Measurements from ENCODE around the gene RGS6. TPM values are rescaled to one million over a fixed set of nuclear protein-coding genes. Genes with fewer than 3 reads are reported as not detected.
A peak's percentile ranks its signal among the peaks of the same experiment; 100 is the strongest.
"Not testable (repeated sequence)": the region's sequence is repeated elsewhere in the genome, so short reads cannot be mapped to it uniquely, and the experiment has no call there.

The RGS6 gene
- under 1 TPM; 0.43 to 0.78 TPM for total RNA-seq
- long read RNA-seq, result 0 reads

DNA sequence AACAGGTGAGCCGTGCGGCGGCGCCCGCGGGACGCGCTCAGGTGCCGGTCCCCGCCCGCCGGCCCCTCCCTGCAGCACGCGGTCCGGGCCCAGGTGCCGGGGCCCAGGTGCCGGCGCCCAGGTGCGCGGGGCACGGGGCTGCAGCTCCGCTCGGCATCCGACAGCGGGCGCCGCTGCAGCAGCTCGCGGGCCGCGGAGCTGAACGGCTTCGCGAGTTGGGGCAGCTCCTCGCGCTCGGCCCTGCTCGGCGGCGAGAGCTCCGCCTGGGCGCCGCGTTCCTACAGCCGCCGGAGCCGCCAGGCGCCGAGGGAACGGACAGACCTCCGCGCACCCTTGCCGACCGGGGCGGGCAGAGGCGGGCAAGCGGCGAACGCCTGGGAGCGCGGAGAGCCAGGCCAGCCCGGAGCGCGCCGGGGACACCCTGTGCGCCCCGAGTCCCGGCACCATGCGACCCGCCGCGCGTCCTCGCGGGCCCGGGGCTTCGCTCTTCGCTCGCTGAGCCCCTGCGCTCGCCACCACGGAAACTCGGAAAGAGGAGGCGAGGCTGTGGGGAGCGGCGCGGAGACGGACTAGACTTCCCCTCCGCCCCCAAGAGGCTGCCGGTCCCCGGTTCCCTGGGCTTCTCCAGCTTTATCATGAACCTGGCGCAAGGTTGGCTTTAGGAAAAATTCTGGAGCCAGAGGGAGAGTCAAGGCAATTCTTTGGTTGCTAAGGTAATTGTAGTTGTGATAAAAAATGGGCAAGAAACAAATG, at the start of gene RGS6:
Gene RGS6 (plus strand): TSS at position 201 of the 753 bp plus-strand sequence.
- ATAC-seq (peak; percentile 99), DNase-seq (peak in 1 of 2 donors; percentile 43)
- intact Hi-C loops (cut with DNase I, micrococcal nuclease), result no loop called here

DNA sequence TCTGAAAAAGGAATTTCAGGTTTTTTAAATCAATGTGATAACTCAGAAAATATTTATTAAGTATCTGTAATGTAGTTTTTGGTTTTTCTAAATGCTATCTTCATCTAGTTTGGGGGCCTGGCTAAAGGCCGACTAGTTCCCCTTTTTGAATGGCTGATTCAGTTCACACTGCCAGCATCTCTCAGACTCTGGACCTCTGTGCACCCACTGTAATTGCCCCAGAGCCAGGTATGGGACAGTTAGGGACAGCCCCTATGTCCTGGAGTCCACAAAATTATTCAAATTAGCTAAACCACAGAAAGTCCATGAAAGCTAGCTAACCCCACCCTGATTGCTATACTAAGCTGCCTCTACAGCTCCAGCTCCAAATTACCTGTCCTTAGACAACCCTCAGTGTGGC, 49.1 kb upstream of the RGS6 start:
- intact Hi-C loops (cut with DNase I, micrococcal nuclease), result no loop called here
- ATAC-seq (no peak), DNase-seq (no peak)

GRCh38 chr14:71885301-71885700, 46.9 kb upstream of the RGS6 start:
- intact Hi-C loops (cut with DNase I, micrococcal nuclease), result no loop called here
- DNase-seq, result no peak
- no peak for ATAC-seq

GRCh38 chr14:71887802-71888201, 44.4 kb upstream of the RGS6 start:
- intact Hi-C loops (cut with DNase I, micrococcal nuclease); ATAC-seq; DNase-seq: not testable (repeated sequence)

DNA sequence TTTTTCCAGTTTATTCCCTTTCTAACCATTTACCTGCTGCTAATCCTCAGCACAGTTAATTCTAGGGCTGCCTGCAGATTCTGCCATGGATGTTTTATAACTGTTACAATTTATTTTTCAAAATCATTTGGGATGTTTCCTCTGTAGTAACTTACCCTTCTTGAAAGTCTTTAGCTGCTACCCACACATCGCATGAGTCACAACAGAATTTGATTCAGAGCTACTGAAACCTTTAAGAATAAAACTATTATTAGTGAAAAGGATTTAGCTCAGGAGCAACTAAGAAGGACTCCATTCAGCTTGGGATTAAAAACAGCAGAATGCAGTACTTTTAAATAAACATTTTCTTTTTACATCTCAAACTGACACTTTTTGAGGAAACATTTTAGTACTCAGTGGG, 41.7 kb upstream of the RGS6 start:
- ATAC-seq (no peak), DNase-seq (no peak)
- intact Hi-C loops (cut with DNase I, micrococcal nuclease), result no loop called here

DNA sequence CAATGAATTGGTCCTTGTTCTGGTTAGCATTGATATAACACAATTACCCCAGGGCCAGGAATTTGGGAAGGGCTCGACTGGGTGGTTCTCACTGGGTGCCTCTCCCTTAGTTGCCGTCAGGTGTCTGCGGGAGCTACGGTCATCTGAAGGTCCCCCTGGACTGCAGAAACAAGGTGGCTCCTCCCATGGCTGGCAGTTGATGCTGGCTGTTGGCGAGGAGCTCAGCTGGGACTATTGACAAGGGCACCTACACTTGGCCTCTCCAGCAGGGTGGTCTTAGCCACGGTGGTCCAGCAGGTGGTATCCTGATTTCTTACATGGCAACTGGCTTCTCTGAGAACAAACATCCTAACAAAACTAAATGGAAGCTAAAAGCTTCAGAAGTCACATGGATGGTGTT, 41.0 kb upstream of the RGS6 start:
- DNase-seq, result no peak
- intact Hi-C loops (cut with DNase I, micrococcal nuclease), result no loop called here

DNA sequence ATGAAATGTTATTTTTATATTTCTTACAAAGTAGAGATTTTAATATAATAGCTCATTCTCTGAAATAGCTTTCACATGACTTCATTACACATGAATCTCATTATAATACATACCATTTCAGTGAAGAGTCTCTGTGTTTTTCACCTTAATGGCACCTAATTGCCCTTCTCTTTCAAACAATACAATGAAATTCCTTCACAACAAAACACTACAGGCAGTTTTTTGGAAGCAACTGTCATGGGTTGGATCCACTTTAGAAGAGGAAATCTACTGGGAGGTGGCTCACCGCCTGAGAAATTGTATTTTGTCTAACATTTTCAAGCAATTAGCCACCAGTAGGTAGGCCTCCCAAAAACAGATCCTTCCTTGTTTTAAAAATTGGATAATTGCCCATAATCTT, 40.3 kb upstream of the RGS6 start:
- no peak for ATAC-seq

More for the DNA sequence above, 41.0 kb upstream of the RGS6 start:
- ATAC-seq, result no peak

GRCh38 chr14:71905031-71905430, 27.2 kb upstream of the RGS6 start:
- DNase-seq, result no peak
- no peak for ATAC-seq

More for the DNA sequence above, 40.3 kb upstream of the RGS6 start:
- intact Hi-C loops (cut with DNase I, micrococcal nuclease), result no loop called here
- no peak for DNase-seq

DNA sequence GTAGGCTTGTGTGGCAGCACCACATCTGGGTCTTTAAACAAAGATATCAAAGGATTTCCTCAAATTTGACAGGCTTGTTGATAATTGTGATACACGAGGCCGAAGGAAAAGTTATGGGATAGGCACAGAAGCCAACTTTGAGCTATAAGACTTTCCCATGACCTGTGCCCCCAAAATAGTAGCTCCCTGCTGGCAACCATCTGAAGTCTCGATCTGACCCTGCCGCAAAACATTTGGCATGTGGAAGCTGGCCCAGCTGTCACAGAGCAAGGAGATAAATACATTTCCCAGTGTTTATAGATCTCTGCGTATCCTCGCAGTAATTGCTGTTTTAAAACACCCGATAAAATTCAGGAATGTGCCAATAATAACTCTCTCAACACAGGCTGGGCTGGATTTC, 26.4 kb upstream of the RGS6 start:
- DNase-seq (no peak), ATAC-seq (no peak)
- intact Hi-C loops (cut with DNase I, micrococcal nuclease), result no loop called here

More at GRCh38 chr14:71905031-71905430, 27.2 kb upstream of the RGS6 start:
- intact Hi-C loops (cut with DNase I, micrococcal nuclease), result no loop called here

GRCh38 chr14:71907793-71908515, 24.3 kb upstream of the RGS6 start:
- DNase-seq (no peak), ATAC-seq (no peak)
- intact Hi-C loops (cut with DNase I, micrococcal nuclease), result no loop called here

DNA sequence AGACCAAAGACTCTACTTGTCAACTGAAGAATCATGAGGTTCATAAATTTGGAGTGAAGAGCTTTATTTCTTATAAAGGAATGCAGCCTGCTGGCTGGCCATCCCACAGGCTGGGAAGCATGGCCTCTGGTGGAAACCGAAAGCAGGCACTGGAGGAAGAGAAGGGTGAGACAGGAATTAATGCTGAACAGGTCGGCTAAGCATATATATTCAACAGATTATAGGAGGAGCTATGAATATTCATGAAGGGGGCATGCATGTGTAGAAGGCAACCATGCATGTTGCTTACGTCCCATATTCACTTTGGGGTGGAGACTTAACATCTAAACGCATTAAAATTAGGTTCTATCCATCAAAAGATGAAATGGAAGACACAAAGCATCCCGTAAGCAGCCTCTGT, 20.6 kb upstream of the RGS6 start:
- intact Hi-C loops (cut with DNase I, micrococcal nuclease), result no loop called here
- DNase-seq (no peak), ATAC-seq (no peak)

DNA sequence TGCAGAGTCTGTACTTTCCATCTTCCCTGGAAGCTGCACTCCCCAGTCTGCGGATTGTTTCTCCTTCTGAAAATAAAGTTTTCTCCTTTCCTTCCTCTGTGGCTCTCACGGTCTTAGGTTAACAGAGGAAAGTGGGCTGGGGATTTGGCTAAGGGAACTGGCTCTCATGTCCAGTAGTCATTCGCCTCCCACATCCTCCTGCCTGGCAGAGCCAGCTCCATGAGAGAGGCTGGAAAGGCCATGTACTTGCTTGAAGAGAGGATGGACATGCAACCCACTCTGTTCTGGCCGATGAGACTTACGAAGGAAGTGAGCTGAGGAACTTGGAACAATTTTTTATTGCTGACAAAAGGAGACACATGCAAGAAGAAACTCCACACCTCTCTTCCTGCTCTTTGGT, 18.9 kb upstream of the RGS6 start:
- ATAC-seq, result no peak
- DNase-seq, result no peak
- intact Hi-C loops (cut with DNase I, micrococcal nuclease), result no loop called here

- ATAC-seq, result no peak
- intact Hi-C loops (cut with DNase I, micrococcal nuclease), result no loop called here
- DNase-seq, result no peak
Observed at GRCh38 chr14:71918955-71919354, 13.3 kb upstream of the RGS6 start.

DNA sequence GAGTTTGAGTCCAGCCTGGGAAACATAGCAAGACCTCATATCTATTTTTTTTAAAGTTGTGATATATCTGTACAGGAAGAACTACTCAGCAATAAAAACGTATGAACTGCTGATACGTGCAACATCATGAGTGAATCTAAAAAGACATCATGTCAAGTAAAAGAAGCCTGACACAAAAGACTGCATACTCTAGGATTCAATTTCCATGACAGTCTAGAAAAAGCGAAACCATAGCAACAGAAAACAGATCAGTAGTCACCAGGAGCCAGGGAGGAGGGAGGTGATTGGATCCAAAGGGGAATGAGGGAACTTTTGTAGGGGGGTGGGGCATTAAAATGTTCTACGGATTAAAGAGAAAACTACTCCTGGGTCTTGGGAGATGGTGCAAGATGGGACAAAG, 8.7 kb upstream of the RGS6 start:
- intact Hi-C loops (cut with DNase I, micrococcal nuclease), result loop anchor here in 1 of 2 donors (5.0 kb wide), 1 partner anchor 771 kb away; no protein-coding TSS in a partner anchor
- no peak for DNase-seq
- ATAC-seq, result no peak

GRCh38 chr14:71931492-71932228, 569 bp upstream of the RGS6 start:
- ATAC-seq (peak; percentile 22), DNase-seq (no peak)
- intact Hi-C loops (cut with DNase I, micrococcal nuclease), result no loop called here

DNA sequence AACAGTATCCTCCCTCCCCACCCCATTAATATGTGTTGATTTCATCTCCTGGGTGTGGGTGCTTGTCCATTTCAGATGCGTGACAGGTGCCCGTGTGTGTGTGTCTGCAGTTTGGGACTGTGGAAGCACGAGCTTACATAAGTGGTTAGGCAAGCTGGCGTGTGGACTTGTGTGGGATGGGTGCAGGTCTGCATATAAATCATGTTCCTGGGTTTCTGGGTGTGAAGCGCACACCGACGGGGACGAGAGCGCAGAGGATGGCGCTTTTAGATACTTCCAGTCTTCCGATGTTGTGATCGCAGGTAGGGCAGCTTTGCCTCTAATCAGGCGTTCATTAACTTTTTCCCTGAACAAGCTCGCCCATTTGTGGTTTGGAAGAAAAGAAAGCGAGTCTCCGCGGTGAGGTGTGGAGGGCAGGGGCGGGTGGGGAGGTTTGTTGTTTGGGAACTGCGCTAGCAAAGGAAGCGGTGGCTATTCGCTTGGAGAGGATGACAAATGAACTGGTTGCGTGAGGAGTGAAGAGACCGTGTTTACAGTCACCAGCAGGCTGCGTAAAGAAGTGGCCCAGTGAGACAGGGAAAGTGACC, 865 bp downstream of the RGS6 start:
- intact Hi-C loops (cut with DNase I, micrococcal nuclease), result no loop called here
- no peak for DNase-seq

GRCh38 chr14:71938273-71938672, 6.0 kb downstream of the RGS6 start:
- intact Hi-C loops (cut with DNase I, micrococcal nuclease); ATAC-seq: not testable (repeated sequence)

More for the DNA sequence above, 865 bp downstream of the RGS6 start:
- no peak for ATAC-seq

GRCh38 chr14:71939344-71939743, 7.1 kb downstream of the RGS6 start:
- ATAC-seq; intact Hi-C loops (cut with DNase I, micrococcal nuclease); DNase-seq: not testable (repeated sequence)

More at GRCh38 chr14:71938273-71938672, 6.0 kb downstream of the RGS6 start:
- not testable (repeated sequence) for DNase-seq

DNA sequence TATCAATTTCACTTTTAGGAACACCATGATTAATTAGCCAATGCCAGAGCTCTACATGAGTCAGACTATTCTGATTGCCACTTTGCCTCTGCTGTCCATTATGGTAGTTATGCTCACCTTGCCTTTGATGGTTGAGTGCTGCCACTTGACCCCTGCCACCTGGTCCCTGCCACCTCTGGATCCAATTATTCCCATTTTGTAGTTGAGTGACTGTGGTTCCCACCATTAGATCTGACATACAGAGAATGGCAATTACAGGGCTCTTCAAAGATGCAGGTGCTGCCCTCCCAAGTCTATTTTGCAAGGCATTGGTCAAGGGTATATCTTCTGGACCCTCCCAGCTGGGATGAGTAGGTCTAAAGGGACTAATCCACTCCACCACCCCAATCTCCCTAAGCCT, 8.3 kb downstream of the RGS6 start:
- DNase-seq; ATAC-seq; intact Hi-C loops (cut with DNase I, micrococcal nuclease): not testable (repeated sequence)

Measured in left colon (tissue), 2 donors.